GM18508 (cell line): ENCODE results near the gene TTC33.
"Not testable (repeated sequence)": the region's sequence is repeated elsewhere in the genome, so short reads cannot be mapped to it uniquely, and the experiment has no call there.

Source experiments
- ATAC-seq: cut with Tn5 transposase; IDR thresholded peaks from one replicate; pipeline ENCODE4 v1.9.1; 2021; ENCODE audit warnings: moderate number of reproducible peaks; ENCODE audit not compliant: insufficient read depth, unreplicated experiment

TTC33 gene

DNA sequence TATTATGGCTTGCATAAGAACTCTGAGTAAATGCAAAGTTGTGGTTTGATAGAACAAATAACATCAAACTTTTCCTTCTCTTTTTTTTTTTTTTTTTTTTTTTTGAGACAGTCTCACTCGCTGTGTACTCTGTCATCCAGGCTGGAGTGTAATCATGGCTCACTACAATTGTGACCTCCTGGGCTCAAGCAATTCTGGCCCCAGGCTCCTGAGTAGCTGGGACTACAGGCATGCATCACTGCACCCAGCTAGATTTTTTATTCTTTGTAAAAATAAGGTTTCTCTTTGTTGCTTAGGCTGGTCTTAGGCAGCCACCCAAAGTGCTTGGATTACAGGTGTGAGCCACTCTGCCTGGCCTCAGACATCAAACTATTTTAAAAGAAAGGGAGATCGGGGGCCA lies 95.0 kb downstream of the TTC33 start:
- no peak for ATAC-seq

DNA sequence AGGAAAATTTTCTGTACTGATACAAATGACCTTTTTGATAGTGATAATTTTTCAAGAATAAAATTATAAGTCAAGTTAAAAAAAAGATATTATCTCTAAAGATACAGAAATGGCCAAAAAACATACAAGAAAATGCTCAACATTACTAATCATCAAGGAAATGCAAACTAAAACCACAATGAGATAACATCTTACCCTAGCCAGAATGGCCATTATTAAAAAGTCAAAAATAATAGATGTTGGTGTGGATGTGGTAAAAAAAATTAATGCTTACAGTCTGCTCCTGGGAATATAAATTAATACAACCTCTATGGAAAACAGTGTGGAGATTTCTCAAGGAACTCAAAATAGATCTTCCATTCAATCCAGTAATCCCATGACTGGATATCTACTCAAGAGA lies 99.0 kb downstream of the TTC33 start:
- no peak for ATAC-seq

DNA sequence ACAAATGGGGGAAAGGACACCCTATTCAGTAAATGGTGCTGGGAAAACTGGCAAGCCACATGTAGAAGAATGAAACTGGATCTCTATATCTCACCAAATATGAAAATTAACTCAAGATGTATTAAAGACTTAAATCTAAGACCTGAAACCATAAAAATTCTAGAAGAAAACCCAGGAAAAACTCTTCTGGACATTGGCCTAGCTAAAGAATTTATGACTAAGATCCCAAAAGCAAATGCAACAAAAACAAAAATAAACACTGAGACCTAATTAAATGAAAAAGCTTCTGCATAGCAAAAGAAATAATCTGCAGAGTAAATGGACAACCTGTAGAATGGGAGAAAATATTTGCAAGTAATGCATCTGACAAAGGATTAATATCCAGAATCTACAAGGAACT lies 99.7 kb downstream of the TTC33 start:
- not testable (repeated sequence) for ATAC-seq

DNA sequence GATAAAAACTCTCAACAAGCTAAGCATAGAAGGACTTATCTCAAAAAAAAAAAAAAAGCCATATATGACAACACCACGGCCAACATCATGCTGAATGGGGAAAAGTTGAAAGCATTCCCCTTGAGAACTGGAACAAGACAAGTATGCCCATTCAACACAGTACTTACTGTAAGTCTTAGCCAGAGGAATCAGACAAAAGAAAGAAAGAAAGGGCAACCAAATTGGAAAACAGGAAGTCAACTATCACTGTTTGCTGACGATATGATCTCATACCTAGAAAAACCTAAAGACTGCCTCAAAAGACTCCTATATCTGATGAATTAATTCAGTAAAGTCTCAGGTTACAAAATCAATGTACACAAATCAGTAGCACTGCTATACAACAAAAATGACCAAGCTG lies 100.6 kb downstream of the TTC33 start:
- no peak for ATAC-seq

DNA sequence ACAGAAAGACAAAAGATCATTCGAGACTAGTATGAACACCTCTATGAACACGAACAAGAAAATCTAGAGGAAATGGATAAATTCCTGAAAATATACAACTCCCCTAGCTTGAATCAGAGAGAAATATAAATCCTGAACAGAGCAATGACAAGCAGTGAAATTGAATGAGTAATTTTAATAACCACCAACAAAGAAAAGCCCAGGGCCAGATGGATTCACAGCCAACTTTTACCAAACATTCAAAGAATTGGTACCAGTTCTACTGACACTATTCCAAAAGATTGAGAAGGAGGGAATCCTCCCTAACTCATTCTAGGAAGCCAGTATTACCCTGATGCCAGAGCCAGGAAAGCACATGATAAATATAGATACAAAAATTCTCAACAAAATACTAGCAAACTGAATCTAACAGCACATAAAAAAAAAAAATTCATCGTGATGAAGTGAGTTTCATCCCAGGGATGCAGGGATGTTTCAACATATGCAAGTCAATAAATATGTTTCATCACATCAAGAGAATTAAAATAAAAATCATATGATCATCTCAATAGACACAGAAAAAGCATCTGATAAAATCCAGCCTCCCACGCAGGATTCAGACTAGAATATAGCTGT lies 101.3 kb downstream of the TTC33 start:
- no peak for ATAC-seq

DNA sequence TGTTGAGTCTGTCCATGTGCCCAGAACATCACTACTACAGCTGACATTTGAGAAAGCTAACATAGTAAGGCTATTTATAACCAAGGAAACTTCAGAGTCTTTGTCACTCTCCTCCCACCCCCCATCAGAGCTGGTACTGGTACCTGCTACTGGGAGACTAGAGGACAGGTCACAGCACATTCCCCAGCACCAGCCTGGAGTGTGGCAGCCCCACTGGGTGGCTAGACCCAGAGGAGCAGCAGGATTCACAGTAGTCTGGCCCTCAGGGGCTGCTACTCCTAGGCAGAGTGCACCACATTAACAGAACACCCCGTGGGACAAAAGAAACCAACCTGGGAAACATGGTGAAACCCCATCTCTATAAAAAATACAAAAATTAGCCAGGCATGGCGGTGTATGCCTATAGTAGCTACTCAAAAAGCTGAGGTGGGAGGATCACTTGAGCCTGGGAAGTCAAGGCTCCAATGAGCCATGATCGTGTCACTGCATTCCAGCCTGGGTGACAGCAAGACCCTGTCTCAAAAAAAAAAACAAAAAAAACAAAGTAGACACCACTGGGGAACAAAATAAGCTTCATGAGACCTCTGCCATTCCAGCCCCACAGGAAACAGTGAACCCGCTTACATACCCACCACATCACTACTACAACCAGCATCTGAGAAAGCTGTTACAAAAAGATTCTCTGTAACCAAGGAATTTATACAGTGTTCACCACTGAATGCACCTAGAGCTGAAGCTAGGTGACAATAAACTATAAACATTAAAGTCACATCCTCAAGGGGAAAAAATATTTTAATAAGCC lies 102.3 kb downstream of the TTC33 start:
- ATAC-seq = no peak

DNA sequence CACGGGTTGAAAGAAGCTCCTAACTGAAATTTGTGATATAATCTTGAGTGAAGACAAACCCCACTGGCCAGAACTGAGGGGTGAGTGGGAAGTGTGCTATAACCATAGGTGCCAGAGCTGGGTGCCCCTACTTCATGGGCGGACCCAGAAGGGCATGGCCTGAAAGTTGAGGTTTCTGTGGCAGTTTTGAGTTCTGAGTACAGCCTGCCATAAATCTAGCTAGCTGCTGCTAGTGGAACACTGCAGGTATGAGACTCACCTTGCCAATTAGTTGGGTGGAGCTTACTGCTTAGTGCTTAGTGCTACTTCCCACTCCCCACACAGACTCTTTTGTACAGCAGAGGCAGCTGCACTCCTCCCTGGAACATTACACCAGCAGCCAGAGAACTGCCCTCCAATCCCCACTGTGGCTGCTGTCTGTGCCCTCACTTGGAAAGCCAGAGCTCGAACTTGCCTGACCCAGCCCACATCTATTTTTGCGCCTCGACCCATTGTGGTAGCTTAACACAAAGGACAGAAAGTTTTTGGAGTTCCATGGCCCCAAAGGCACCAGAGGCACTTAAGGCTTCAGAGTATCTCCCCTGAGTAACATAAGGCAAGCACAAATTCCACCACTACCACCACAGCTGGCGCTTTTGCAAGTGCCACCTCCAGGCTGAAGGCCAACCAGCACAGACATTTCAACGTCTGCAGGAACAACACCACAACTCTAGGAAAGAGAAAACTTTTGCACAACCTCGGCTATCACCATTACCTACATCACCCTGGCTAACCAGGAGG lies 103.1 kb downstream of the TTC33 start:
- ATAC-seq = no peak

DNA sequence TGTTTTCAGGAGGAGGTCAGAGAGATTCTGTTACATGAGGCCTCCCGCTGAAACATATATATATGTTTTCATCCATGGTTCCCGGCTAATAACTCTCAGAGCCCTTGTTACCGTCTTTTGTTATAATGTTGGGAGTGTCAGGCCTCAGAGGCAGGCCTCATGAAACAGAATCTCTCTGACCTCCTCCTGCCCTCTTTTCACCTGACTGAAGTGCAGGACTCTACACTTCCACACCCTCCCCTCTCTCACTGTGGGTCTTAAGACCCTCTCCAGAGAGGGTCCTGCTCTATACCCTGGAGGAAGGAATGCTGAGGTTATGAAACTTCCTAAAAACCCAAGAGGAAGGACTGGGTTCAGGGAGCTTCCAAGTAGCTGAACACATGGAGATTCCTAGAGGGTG lies 104.6 kb downstream of the TTC33 start:
- ATAC-seq = no peak

DNA sequence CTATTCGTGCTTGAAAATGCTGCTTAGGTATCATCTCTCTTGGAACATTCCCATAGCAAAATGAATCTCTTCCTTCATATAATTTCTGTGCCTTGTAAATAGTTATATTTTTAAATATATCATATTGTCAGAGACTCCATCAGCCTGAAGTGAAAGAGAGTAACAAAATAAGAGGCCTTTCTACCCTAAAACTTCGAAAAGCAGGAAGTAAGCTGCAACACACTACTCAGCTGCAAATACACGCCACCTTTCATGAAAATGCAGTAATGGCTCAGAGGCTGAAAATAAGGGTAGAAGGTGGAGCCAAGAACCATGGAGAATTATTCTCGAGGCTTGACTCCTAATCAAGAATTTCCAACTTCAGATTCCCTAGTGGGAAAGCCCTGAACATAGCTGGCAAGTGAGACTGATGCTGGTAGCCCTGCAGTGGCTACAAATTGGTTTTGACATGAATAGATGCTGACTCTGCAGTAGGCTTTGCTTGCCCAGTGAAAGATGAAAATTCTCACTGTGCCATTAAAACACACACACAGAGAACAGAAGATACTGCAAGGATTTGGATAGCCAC lies 106.2 kb downstream of the TTC33 start:
- ATAC-seq = no peak

DNA sequence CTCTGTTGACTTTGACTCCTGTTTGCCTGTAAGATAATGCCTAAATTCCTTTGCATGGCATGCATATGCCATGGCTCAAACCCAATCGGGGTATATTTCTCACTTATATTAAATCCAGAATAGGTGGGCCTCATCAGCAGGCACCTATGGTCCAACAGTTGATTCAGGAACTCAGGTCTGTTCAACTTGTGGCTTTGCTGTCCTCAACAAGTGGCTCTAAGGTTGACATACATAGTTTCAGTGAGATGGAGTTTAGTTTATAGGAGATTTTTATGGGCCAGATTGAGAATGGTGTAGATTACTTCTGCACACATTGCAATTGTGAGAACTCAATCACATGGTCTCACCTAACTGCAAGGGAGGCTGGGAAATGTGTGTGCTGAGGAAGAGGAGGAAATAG lies 107.6 kb downstream of the TTC33 start:
- no peak for ATAC-seq

DNA sequence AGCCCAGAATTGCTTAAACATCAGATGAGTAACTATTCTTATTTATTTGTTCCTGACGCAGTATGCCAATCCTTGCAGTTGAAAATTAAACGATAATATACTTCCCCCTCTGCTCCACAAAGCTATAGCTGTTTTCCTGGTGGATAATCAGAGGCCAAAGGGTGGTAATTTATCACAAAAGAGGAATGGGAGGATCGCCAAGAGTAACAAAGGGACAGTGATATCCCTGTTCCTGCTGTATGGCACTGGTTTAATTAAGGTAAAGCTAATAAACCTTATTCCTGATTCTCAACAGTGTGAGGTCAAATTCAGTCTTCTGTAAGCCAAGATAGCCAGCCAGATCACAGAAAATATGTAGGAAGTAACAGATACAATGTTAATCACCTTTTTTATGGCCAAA lies 109.5 kb downstream of the TTC33 start:
- ATAC-seq = no peak

DNA sequence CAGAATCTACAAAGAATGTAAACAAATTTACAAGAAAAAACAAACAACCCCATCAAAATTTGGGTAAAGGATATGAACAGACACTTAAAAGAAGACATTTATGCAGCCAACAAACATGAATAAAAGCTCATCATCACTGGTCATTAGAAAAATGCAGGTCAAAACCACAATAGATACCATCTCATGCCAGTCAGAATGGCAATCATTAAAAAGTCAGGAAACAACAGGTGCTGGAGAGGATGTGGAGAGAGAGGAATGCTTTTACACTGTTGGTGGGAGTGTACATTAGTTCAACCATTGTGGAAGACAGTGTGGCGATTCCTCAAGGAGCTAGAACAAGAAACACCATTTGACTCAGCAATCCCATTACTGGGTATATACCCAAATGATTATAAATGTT lies 116.2 kb downstream of the TTC33 start:
- ATAC-seq = not testable (repeated sequence)

DNA sequence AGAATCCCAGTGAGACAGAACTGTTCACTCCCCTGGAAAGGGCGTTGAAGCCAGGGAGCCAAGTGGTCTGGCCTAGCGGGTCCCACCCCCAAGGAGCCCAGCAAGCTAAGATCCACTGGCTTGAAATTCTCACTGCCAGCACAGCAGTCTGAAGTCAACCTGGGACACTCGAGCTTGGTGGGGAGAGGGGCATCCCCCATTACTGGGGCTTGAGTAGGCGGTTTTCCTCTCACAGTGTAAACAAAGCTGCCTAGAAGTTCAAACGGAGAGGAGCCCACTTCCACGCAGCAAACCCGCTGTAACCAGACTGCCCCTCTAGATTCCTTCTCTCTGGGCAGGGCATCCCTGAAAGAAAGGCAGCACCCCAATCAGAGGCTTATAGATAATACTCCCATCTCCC lies 121.2 kb downstream of the TTC33 start:
- ATAC-seq = no peak

DNA sequence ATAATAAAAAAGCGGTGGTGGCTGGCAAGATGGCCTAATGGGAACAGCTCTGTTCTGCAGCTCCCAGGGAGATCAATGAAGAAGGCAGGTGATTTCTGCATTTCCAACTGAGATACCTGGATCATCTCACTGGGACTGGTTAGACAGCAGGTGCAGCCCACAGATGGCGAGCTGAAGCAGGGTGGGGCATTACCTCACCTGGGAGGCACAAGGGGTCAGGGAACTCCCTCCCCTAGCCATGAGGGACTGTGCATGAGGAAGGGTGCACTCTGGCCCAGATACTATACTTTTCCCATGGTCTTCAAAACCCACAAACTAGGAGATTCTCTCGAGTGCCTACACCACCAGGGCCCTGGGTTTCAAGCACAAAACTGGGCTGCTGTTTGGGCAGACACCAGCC lies 121.6 kb downstream of the TTC33 start:
- ATAC-seq = no peak

DNA sequence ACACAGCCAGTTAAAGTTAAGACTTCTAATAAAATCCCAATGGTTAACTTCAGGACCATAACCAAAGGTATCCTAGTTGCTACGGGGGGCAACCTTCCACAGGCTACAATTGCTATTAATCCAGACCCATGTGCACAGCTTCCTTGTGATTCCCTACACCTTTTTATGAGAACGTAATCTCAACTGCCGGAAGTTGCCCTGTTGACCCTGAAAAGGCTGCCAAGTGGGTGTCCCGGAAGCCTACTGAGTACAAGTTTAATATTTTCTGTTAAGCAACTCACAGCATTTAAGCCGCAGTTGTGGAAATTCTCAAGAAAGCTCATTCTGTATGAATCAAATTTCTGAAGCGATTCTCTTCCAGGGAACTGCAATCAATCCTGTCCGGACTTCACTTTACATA lies 124.5 kb downstream of the TTC33 start:
- ATAC-seq = no peak

DNA sequence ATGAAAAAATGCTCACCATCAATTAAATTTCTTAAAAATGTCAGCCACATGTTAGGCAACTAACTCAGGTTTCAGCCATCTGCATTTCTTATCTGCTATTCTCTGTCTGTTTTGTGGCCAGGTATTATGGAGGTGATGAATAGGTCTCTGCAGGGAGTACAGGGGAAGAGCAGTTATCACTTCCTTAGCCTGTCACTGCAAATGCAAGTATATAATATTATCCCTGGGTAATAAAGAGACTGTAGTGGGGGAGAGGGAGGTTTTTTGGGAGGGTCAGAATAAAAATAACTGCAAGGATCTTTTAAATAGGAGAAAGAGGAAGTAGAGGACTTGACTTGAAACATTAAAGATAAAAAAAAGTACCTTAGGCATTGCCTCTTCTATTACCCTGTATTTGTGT lies 125.6 kb downstream of the TTC33 start:
- no peak for ATAC-seq

DNA sequence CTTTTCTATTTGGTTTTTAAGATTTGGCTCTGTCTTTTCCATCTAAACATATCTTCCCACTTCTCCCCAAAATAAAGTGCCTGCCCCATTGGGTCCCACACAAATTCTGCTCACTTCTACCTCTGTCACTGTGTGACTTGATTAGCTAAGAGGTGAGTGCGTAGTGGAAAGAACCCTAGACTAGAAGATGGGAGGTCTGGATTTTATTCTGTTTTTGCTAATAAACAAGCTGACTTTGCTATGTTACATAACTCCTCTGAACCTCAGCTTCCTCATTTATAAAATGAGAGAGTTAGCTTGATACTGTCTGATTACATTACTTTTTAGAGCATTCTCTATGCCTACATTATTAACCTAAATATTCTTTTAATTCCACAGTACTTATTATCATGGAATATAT lies 127.4 kb downstream of the TTC33 start:
- ATAC-seq = no peak

DNA sequence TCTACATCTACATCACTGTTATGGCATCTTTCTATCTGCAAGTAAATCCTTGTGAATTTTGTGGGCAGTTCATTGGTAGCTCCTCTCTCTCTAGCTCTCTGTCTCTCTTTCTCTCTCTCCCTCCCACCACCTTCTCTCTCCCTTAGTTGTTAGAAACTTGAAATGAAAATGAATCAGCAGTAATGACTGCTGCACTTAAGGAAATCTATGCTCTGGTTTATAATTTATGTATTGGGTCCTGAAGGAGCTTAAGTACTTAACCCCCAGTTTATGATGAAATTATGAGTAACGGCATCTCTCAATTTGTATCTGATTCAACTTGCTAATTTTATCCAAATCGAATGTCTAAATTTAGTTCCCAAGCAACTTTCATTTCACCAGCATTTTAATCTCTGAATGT lies 128.1 kb downstream of the TTC33 start:
- no peak for ATAC-seq

DNA sequence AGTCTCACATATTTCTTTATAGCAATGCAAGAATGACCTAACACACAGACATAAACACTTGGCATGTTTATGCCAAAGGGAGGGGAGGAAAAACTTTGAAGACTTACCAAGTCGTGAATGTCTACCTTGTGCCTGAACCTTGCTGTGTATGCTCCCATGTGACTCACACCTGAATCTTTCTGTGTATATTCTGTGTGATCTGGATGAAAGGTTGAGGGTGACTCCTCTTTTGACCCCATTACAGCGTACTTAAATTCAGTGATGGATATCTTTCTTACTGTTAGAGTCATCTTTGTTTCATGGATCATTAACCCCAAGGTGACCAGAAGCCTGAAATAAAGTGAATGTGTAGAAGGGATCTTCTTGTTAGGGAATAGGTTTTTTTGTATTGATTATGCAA lies 129.0 kb downstream of the TTC33 start:
- ATAC-seq = no peak

DNA sequence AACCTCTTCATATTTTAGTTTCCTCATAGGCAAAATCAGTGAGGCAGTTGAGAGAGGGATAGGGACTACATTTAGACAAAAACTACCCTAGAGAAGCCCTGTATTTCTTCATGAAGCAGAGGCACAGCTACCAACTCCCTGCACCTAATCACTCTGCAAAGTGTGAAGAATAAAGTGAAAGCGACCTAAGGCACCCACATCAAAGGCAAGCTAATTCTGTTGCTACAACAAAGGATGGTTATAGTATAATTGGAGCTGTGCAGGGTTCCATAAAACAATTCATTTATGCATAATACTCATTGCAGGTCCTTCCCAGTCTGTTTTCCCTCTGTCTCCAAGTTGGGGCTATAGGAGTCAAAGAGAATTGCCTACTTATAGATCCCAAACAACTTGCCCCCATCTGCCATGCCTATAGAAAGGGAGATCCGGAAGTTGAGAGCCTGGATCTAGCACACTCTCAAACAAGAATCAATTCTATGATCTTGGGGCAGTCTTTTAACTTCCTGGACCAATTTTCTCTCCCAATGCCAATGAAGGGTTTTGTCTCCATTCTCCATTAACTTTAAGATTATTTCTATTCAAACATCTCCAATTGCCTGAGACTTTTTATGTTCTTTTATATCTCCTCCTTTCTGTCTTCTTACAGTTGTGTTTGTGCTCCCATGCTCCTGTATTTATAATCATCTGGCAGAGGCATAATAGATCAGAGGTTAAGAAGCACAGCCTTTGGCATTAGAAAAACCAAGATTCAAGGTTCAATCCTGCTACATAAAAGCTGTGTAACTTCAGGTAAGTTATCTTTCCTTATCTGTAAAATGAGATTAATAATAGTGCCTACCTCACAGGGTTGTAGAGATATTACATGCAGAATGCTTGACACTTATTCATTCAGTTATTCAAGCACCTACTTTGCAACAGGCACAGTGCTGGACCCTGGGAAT lies 132.0 kb downstream of the TTC33 start:
- no peak for ATAC-seq
